ENCODE measurements around the gene DHRS12.

The DHRS12 gene

DNA sequence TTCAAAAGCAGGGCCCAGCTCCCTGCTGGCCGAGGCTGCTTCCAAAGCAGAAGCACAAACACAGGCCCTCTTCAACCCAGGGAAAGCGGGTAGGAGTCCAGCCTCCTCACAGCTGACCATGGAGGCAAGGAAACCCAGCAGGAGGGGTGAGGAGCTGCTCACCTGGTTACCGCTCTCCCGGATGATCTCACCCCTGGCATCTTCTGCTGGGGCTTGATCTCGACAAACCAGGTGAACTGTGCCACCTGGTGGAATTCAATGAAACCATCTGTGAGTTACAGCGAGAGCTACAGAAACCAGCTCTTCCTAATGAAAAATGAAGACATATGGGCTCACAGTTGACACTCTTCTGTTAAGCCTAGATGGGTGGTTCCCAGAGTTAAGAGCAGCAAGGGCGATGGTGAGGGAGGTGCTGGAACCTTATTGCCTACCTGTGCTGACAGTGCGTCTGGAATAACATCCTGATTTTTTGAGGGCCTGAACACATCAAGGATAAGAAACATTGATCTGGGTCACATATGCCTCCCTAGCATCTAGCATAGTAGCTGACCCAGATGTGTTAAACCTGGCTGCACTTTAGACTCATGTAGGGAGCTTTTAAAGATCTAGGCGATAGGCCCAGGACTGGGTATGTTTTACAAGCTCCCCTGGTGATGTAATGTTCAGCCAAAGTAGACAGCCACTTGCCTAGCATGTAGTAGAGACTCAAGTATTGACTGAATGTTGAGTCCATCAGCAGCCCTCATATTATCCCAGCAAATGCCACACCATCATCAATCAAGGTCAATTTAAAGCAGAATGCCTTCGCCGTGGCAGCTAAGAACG is 6.1 kb downstream of the DHRS12 start:
- peak overlapping the region in 2 of 3 experiments; percentile 40 to 65 for H3K27ac Mint-ChIP-seq
- H3K9me3 Mint-ChIP-seq = no peaks in the 10 kb centered on the region
- H3K36me3 Mint-ChIP-seq (ENCODE audit: low read depth) = no peaks in the 10 kb centered on the region

DNA sequence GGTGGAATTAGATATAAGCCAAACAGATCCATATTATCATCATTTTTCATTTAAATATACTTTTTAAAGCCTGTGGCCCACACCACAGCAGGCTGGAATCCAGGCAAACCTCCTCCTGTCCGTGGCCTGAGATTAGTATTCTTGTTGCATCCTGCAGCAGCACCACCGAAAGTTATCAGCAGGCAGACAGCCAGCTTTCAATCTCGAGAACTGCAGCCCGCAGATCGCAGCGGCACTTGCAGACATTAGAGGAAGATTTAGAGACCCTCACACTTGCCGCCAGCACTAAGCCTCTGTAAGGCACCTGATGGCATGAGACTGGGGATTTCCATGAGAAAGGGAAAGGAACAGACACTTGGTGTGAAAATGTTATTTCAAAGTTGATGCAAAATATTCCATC is 7.4 kb downstream of the DHRS12 start:
- Mint-ChIP-seq H3K4me1 (no peaks in the 10 kb centered on the region), H3K36me3 (ENCODE audit: low read depth) (no peaks in the 10 kb centered on the region), H3K4me3 (no peak overlapping the region), H3K27me3 (ENCODE audit: low read depth) (peaks cover 5% of the 10 kb centered on the region), H3K9me3 (no peaks in the 10 kb centered on the region), H3K27ac (no peak overlapping the region)
- TF ChIP-seq, protein P1, sequence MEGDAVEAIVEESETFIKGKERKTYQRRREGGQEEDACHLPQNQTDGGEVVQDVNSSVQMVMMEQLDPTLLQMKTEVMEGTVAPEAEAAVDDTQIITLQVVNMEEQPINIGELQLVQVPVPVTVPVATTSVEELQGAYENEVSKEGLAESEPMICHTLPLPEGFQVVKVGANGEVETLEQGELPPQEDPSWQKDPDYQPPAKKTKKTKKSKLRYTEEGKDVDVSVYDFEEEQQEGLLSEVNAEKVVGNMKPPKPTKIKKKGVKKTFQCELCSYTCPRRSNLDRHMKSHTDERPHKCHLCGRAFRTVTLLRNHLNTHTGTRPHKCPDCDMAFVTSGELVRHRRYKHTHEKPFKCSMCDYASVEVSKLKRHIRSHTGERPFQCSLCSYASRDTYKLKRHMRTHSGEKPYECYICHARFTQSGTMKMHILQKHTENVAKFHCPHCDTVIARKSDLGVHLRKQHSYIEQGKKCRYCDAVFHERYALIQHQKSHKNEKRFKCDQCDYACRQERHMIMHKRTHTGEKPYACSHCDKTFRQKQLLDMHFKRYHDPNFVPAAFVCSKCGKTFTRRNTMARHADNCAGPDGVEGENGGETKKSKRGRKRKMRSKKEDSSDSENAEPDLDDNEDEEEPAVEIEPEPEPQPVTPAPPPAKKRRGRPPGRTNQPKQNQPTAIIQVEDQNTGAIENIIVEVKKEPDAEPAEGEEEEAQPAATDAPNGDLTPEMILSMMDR (IDR thresholded peaks at IDR 0.05; ENCODE audit: unreplicated experiment in 3 of 3) = no peak

More for the DNA sequence above, 6.1 kb downstream of the DHRS12 start:
- TF ChIP-seq, protein P1 (IDR thresholded peaks at IDR 0.05; ENCODE audit: unreplicated experiment in 3 of 3) = peak; percentile 47 to 64 (median 49)
- Mint-ChIP-seq H3K27me3 (ENCODE audit: low read depth) (peaks cover 5% of the 10 kb centered on the region), H3K4me1 (no peaks in the 10 kb centered on the region), H3K4me3 (peak overlapping the region in 1 of 3 experiments; percentile 13)

DNA sequence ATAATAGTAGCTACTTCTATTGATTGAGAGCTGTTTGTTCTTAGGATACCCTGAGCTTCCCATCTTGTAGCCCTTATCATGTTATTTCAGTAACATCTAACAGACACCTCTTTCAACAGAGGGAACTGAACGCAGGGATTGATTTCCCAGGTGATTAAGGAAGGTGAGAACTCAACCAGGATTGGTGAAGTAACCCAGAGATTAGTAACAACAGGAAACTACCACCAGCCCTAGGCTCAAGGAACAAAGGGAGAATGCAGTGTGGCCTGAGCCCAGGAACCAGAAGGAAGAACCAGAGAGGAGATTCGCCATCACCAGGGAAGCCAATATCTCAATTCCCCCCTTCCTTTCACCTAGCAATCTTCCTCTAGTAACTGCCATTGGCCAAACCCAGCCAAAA is 8.5 kb downstream of the DHRS12 start:
- Mint-ChIP-seq H3K4me1 (no peaks in the 10 kb centered on the region), H3K9me3 (no peaks in the 10 kb centered on the region), H3K27me3 (ENCODE audit: low read depth) (peaks cover 5% of the 10 kb centered on the region), H3K27ac (no peak overlapping the region), H3K36me3 (ENCODE audit: low read depth) (no peaks in the 10 kb centered on the region), H3K4me3 (no peak overlapping the region)
- TF ChIP-seq, protein P1 (IDR thresholded peaks at IDR 0.05; ENCODE audit: unreplicated experiment in 3 of 3) = no peak

DNA sequence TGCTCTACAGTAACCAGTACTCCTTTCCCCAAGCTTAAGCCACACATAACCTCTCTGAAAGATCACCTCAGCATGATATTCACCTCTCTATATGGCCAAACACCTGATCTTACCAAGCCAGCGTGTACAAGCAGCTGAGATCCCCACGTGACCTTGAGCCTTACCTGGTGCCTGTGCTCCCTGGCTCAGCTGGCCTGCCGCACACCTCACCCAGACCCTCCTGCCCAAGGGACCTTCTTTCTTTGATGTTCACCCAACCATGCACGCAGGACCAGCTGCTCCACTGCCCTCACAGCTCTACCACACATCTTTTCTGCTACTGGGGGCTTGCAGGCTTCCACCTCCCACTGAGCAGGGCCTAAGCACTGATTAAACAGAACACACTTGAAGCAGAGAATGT is 9.0 kb downstream of the DHRS12 start:
- H3K27ac Mint-ChIP-seq = no peak overlapping the region
- H3K27me3 Mint-ChIP-seq (ENCODE audit: low read depth) = peaks cover 5% of the 10 kb centered on the region
- no peaks in the 10 kb centered on the region for H3K4me1 Mint-ChIP-seq
- no peak overlapping the region for H3K4me3 Mint-ChIP-seq
- no peaks in the 10 kb centered on the region for H3K36me3 Mint-ChIP-seq (ENCODE audit: low read depth)
- H3K9me3 Mint-ChIP-seq = no peaks in the 10 kb centered on the region
- TF ChIP-seq, protein P1 (IDR thresholded peaks at IDR 0.05; ENCODE audit: unreplicated experiment in 3 of 3) = no peak

DNA sequence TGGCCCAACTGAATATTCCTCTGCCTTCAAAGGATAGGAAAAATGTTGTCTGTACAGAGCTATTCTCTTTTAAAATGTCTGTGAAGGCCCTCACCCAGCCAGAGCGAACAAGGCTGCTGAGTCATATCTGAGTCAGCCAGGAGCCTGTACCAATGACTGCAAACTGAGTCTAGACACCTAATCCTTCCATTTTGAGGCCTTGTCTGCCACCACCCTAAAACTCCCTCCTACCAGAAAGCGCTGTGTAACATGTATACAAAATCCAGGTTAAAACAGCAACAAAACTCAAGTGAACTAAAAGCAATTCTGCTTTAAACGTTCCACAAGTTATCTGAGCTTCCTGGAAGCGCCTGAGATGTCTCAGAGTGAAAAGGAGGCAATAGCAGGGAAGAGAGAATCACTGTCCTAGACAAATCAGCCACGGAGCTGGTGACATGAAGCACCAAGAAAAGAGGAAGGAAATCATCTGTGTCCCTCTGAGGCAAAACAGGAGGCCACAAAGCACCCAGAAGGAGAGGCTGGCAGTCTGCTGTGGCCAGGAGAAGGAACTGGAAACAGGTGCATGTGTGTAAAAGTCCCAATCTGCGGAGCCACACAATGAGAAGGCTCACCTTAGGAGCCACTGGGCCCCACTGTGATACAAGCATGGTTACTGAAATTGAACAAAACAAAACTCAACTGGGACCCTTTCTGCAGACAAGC is 10.2 kb downstream of the DHRS12 start:
- Mint-ChIP-seq H3K27ac (no peak overlapping the region), H3K36me3 (ENCODE audit: low read depth) (peaks cover 4% of the 10 kb centered on the region), H3K27me3 (ENCODE audit: low read depth) (peaks cover 5% of the 10 kb centered on the region), H3K4me1 (no peaks in the 10 kb centered on the region), H3K4me3 (no peak overlapping the region), H3K9me3 (no peaks in the 10 kb centered on the region)
- TF ChIP-seq, protein P1 (IDR thresholded peaks at IDR 0.05; ENCODE audit: unreplicated experiment in 3 of 3) = no peak
